Esophagus squamous epithelium (tissue), 5 donors: ENCODE results near the gene MRPS11. TPM values are rescaled to one million over a fixed set of nuclear protein-coding genes. Genes with fewer than 3 reads are reported as not detected.

Source experiments
- DNase-seq: peaks from one replicate; lab custom pipeline; 2025; lab: John Stamatoyannopoulos, UW
- H3K27ac ChIP-seq, 4 donors: fragments of 200-600 bp; sonication (generic); one replicate each; pipeline ENCODE4 v1.5.1; 2016 to 2019; ENCODE audit warnings: mild to moderate bottlenecking in 1 of 4
- H3K27me3 ChIP-seq, 4 donors: fragments of 200-600 bp; sonication (generic); 1 replicate in 3 of 4; 2 replicates in 1 of 4; pipeline versions ENCODE4 v1.5.1 to v1.6.0; 2017 to 2021; ENCODE audit warnings: antibody characterized with exemption in 1 of 4
- H3K36me3 ChIP-seq, 3 donors: fragments of 200-600 bp; sonication (generic); one replicate each; pipeline ENCODE4 v1.5.1; 2016 to 2019
- H3K4me1 ChIP-seq, 3 donors: fragments of 200-600 bp; sonication (generic); one replicate each; pipeline ENCODE4 v1.5.1; 2017 to 2019
- H3K4me3 ChIP-seq, 4 donors: fragments of 200-600 bp; sonication (generic); 1 replicate in 3 of 4; 2 replicates in 1 of 4; pipeline ENCODE4 v1.5.1; 2016 to 2019; ENCODE audit warnings: mild to moderate bottlenecking in 2 of 4, moderate library complexity in 1 of 4
- H3K9me3 ChIP-seq, 3 donors: fragments of 200-600 bp; sonication (generic); one replicate each; pipeline ENCODE4 v1.5.1; 2016 to 2019
- POLR2A ChIP-seq, 4 donors: fragments of 450-650 bp; IDR thresholded peaks; one replicate each; pipeline ENCODE4 v1.6.1; 2017; ENCODE audit warnings: antibody characterized with exemption in 4 of 4, mild to moderate bottlenecking in 4 of 4, moderate library complexity in 3 of 4
- WGBS, 2 donors: methylation state at CpG; one replicate each; pipeline ENCODE4 v1.1.5; 2018; 5-methylcytosine and 5-hydroxymethylcytosine counted together
- intact Hi-C: fragments of 100-400 bp; cut with DNase I; formaldehyde crosslinking; loops from one replicate; pipeline ENCODE4 v1.15.0; 2022
- total RNA-seq, 4 donors: library from RNA; depleted of rRNA; stranded (reverse); fragments of >200 nt; gene quantifications; one replicate each; pipeline ENCODE4 v1.1.0, GENCODE V29; 2016
- TF ChIP-seq, protein P1 (sequence below), 6 experiments: fragments of 450-650 bp in 4 of 6; fragments of 200-600 bp in 2 of 6; sonication (generic) in 2 of 6; IDR thresholded peaks; one replicate each; pipeline ENCODE4 v1.5.1; 2016 to 2019; ENCODE audit warnings: antibody characterized with exemption in 6 of 6, mild to moderate bottlenecking in 4 of 6, moderate library complexity in 4 of 6
- donor health status: DM: yes; HTN: yes; CAD: no.

MRPS11 gene
- total RNA-seq, 4 donors from 2014 or later: 19.6 to 49.2 (median 28.0) TPM

DNA sequence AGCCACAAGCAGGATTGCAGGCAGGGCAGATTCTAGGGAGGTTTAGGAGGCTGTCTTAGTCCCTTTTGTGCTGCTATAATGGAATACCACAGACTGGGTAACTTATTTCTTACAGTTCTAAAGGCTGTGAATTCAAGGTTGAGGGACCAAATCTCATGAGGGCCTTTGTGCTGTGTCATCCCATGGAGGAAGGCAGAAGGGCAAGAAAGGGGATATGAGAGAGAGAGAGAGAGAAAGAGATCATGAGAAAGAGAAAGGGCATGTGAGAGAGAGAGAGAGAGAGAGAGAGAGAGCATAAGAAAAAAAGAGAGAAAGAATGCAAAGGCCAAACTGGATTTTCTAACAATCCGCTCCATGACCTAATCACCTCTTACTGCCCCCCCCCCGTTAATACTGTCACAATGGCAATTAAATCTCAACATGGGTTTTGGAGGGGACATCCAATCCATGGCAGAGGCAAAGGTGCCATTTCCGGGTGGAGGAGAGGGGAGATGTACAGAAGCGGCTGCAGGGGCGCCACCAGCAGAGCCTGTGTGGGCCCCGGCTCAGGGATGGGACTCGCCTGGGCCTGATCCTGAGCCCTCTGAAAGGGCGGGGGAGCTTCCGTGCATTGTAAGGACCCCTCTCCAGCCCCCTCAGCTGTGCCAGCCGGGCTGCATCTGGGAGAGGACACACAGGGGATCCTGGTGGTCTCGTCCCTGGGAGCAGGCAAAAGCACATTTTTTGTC is 20.5 kb downstream of the MRPS11 start:
- Histone ChIP-seq H3K4me1 (peaks cover 0 to 9% (median 0%) of the 10 kb centered on the region in 3 donors), H3K9me3 (no peaks in the 10 kb centered on the region), H3K27ac (no peak overlapping the region), H3K4me3 (no peak overlapping the region), H3K36me3 (no peaks in the 10 kb centered on the region), H3K27me3 (no peaks in the 10 kb centered on the region)
- intact Hi-C loops: no loop called here
- TF ChIP-seq, protein P1, sequence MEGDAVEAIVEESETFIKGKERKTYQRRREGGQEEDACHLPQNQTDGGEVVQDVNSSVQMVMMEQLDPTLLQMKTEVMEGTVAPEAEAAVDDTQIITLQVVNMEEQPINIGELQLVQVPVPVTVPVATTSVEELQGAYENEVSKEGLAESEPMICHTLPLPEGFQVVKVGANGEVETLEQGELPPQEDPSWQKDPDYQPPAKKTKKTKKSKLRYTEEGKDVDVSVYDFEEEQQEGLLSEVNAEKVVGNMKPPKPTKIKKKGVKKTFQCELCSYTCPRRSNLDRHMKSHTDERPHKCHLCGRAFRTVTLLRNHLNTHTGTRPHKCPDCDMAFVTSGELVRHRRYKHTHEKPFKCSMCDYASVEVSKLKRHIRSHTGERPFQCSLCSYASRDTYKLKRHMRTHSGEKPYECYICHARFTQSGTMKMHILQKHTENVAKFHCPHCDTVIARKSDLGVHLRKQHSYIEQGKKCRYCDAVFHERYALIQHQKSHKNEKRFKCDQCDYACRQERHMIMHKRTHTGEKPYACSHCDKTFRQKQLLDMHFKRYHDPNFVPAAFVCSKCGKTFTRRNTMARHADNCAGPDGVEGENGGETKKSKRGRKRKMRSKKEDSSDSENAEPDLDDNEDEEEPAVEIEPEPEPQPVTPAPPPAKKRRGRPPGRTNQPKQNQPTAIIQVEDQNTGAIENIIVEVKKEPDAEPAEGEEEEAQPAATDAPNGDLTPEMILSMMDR (IDR thresholded peaks at IDR 0.05): no peak
- no peak for TF ChIP-seq POLR2A (IDR thresholded peaks at IDR 0.05)
- WGBS, 2 donors: 37 to 43% methylated on average over 3 to 6 of the region's 11 CpGs
- no peak for DNase-seq

DNA sequence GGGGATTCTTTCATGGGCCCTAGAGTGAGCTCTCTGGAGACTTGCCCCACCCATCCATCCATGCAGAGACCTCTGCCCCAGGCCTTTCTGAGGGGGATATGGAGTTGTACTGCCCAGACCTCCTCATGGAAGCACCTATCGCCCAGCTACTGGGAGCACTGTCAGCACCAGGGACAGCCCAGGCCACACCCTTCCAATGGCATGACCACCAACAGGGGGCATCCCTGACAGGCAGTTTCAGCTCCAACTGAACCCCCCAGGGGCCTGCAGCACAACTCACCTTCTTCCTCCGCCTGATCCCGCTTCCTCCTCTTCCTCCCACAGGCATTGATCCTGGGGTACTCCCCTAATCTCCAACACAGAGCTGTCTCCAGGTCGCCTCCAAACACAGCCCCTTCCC is 21.8 kb downstream of the MRPS11 start:
- H3K4me1 ChIP-seq: peaks cover 0 to 9% (median 0%) of the 10 kb centered on the region in 3 donors
- TF ChIP-seq, protein P1 (IDR thresholded peaks at IDR 0.05): no peak
- no peak for TF ChIP-seq POLR2A (IDR thresholded peaks at IDR 0.05)
- H3K9me3 ChIP-seq: no peaks in the 10 kb centered on the region
- no peaks in the 10 kb centered on the region for H3K36me3 ChIP-seq
- no peak overlapping the region for H3K27ac ChIP-seq
- DNase-seq: no peak
- H3K4me3 ChIP-seq: no peak overlapping the region
- WGBS, 2 donors: 71 to 89% methylated on average over 4 of the region's 4 CpGs
- intact Hi-C loops: no loop called here
- no peaks in the 10 kb centered on the region for H3K27me3 ChIP-seq

DNA sequence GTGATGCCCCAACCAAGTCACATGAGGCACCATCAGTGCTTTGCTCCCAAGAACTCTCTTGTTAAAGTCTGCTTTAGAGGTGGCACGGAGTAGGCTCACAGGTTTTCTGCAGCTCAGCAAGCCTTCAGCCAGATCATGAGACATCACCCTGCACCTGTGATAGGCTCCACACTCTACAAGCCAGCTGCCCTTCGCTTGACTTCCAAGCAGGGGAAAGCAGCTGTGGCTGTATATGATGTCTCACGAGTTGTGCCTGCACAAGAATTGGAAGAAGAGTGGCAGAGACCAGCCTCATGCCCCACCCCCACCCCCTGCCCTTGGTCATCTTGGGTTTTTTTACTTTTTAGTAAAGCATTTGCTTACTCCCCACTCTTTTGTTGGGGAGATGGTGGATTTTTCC is 22.5 kb downstream of the MRPS11 start:
- Histone ChIP-seq H3K4me3 (no peak overlapping the region), H3K27ac (no peak overlapping the region), H3K9me3 (no peaks in the 10 kb centered on the region), H3K36me3 (no peaks in the 10 kb centered on the region), H3K4me1 (peaks cover 0 to 3% (median 0%) of the 10 kb centered on the region in 3 donors), H3K27me3 (no peaks in the 10 kb centered on the region)
- no peak for DNase-seq
- intact Hi-C loops: no loop called here
- TF ChIP-seq, protein P1 (IDR thresholded peaks at IDR 0.05): no peak
- TF ChIP-seq POLR2A (IDR thresholded peaks at IDR 0.05): no peak
- 63 to 77% methylated on average over 1 to 3 of the region's 3 CpGs for WGBS, 2 donors

DNA sequence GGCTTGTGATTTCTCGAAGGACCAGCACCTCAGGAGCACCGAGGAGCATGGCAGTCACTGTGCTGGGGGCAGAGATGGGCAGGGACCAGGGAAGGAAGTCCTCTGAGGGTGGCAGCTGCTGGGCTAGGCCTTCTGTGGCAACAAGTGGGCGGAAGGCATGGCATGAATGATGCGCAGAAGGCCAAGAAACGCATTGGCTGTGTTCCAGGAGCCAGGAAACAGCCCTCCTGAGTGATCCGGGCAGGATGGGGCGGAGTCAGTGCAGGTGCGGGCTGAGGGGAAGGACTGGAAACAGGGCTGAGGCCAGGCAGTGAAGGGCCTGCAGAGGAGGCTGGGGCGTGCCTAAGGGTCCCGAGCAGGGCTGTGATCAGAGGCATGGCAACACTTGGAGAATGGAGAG is 23.6 kb downstream of the MRPS11 start:
- Histone ChIP-seq H3K4me3 (no peak overlapping the region), H3K27ac (no peak overlapping the region), H3K27me3 (no peaks in the 10 kb centered on the region), H3K36me3 (no peaks in the 10 kb centered on the region), H3K4me1 (no peaks in the 10 kb centered on the region), H3K9me3 (no peaks in the 10 kb centered on the region)
- no peak for TF ChIP-seq POLR2A (IDR thresholded peaks at IDR 0.05)
- TF ChIP-seq, protein P1 (IDR thresholded peaks at IDR 0.05): no peak
- intact Hi-C loops: no loop called here
- 61 to 62% methylated on average over 5 to 8 of the region's 10 CpGs for WGBS, 2 donors
- no peak for DNase-seq

DNA sequence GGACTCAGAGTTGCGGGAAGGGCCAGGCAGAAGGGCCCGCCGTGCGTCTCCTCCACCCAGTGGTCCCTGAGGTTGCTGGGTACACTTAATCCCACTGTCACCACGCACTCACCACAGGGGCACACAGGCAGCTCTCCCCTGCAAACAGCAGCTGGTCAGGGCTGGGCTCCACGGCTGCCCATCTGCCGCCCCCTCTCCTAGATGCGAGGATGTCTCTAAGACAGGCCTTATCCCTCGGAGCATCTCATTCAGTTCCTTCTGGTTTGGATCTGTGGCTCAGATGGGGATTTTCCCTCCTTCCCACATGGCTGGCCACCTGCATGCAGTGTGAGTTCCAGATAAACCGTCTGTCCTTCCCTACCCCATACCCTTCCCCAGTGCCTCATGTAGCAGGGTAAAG is 26.3 kb downstream of the MRPS11 start:
- WGBS, 2 donors: 86 to 94% methylated on average over 6 to 10 of the region's 10 CpGs

More for the DNA sequence above, 26.3 kb downstream of the MRPS11 start:
- no peaks in the 10 kb centered on the region for H3K36me3 ChIP-seq
- TF ChIP-seq, protein P1 (IDR thresholded peaks at IDR 0.05): no peak
- TF ChIP-seq POLR2A (IDR thresholded peaks at IDR 0.05): no peak
- intact Hi-C loops: no loop called here
- H3K9me3 ChIP-seq: no peaks in the 10 kb centered on the region
- no peak overlapping the region for H3K27ac ChIP-seq
- H3K4me1 ChIP-seq: no peaks in the 10 kb centered on the region
- no peak for DNase-seq
- H3K4me3 ChIP-seq: no peak overlapping the region
- H3K27me3 ChIP-seq: no peaks in the 10 kb centered on the region
